HT-29 (cell line): Measurements from ENCODE around the gene DDIT4. TPM values are rescaled to one million over a fixed set of nuclear protein-coding genes. Genes with fewer than 3 reads are reported as not detected.
"Not testable (repeated sequence)": the region's sequence is repeated elsewhere in the genome, so short reads cannot be mapped to it uniquely, and the experiment has no call there.

Source experiments
- DNase-seq: peaks from one replicate; pipeline ENCODE4 v3.0.0-alpha.2; 2015; ENCODE audit warnings: low spot score
- total RNA-seq: library from RNA; depleted of rRNA; stranded (reverse); fragments of >200 nt; shearing (Covaris generic); gene quantifications from 2 replicates; pipeline ENCODE4 v1.2.3, GENCODE V29; 2014

The DDIT4 gene
- total RNA-seq, 1 experiment from 2014 or later, result 107 TPM

GRCh38 chr10:72249176-72249862, 24.4 kb upstream of the DDIT4 start:
- not testable (repeated sequence) for DNase-seq

- peak; percentile 48 for DNase-seq
Measured at GRCh38 chr10:72250666-72251065, 23.1 kb upstream of the DDIT4 start.

GRCh38 chr10:72251635-72252034, 22.1 kb upstream of the DDIT4 start:
- no peak for DNase-seq

DNA sequence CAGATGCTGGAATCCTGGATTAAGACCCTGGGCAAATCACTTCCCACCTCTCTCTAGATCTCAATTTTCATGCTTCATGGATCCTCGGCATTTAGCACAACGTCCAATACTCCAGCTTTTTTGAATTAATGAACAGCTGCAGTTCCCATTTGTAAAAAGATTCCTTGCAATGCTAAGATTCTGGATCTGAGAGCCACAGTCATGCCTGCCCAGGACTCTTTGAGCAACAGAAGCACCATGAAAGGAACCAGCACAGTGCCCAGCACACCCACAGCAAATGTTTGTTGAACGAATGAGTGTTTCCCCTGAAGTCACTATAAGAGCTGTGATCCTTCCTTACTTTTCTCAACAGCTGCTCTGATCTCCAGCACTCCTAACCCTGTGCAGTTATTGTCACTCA, 20.8 kb upstream of the DDIT4 start:
- DNase-seq, result no peak

DNA sequence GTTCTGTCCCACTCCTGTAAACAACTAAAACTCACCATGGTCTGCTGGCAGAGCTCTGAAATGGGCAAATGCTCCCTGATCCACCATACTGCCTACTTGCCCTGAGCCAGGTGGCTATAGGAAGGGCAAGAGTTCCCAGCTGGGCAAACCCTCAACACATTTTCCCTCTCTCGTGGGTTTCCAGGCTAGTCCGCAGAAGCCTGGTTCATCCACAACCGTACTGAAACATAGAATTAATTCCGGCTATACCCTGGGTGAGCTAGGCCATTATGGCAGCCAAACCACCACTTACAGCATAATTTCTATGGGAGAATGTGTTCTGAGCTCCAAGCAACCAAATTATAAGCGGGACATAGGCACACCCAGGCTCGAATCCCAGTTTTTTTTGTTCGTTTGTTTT, 20.1 kb upstream of the DDIT4 start:
- no peak for DNase-seq

DNA sequence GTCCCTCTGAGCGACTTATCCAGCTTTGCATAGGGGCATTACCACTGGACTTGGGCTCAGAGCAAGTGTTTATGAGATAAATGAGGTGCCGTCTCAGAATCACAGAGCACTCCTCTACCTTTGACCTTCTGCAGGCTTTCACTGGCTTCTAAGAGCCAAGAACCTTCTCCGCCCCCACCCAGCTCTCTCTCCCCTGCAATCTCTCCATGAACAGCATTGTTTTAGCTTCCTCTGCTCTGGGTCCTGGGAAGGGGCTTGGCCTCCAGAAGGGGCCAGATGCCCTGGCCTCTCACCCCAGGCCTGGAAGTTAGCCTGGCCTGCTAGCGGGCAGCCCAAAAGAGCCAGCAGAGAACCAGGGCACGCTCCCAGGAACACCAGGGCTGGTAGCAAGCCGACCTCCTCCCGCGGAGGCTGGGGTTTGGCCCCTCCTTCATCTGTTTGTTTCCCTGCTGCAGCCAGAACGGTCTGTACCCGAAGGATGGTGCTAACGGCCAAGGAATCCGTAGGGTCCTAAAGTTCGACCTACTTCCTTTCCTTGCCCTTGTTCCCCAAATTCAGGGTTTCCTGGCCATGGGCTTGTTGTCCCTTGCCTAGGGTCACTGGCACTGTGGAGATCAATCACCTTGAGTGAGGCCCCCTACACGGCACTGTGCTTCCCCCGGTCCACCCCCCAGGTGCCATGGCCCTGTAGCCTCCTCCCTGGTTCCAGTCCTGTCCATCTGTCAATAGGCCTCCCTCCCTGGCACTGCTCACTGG, 18.7 kb upstream of the DDIT4 start:
- DNase-seq, result peak; percentile 66

DNA sequence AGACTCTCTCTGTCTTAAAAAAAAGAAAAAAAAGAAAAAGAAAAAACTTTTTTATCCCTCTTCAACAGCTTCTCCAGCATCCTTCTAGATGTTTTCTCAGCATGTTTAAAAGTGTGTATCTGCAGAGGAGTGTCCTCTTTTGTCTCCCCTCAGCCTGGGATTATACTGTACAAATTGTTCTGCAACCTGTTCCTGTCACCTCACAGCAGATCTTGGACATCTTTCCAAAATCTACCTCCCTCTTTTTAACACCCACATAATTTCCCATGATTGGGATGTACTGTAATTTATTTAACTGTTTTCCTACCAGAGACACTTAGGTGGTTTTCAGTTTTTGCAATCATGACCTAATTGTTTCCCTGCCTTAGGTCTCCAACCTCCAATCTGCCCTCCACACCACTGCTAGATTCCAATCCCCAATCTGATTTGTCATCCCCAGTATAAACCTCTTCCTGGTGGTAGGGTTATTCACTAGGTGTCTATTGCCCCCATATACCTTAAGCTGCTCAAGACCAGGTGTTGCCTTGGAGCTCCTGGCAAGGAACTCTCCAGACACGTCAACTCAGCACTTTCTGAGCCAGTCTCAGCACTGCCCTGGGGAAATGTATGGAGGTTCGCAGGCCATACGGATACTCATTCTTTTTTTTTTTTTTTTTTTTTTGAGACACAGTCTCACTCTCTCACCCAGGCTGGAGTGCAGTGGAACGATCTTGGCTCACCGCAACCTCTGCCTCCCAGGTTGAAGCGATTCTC, 17.6 kb upstream of the DDIT4 start:
- DNase-seq, result no peak

DNA sequence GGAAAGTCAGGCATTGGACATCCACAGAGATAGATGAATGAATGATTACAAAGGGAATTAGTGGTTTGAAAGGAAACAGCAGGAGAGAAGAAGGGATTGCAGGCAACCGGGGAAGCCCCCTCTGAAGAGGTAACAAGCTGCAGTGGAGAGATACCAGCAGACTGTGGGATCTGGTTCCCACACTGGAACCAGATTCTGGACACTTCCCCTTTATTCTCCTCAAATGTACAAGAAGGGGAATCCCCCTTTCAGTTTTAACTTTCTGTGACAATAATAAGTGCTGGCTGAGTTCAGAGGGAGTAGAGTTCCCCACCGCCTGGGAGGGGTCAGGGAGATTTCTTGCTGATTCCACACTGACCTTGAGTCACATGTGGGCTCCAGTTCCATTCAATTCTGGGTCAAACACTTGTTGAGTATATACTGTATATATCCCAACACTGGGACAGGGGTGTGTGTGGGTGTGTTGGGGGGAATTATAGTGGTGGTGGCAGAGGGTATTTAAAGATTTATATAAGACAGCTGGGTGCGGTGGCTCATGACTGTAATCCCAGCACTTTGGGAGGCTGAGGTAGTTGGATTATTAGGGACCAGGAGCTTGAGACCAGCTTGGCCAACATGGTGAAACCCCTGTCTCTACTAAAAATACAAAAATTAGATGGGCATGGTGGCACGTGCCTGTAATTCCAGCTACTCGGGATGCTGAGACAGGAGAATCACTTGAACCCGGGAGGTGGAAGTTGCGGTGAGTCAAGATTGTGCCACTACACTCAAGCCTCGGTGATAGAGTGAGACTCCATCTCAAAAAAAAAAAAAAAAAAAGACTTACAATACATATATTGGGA, 16.5 kb upstream of the DDIT4 start:
- no peak for DNase-seq

DNA sequence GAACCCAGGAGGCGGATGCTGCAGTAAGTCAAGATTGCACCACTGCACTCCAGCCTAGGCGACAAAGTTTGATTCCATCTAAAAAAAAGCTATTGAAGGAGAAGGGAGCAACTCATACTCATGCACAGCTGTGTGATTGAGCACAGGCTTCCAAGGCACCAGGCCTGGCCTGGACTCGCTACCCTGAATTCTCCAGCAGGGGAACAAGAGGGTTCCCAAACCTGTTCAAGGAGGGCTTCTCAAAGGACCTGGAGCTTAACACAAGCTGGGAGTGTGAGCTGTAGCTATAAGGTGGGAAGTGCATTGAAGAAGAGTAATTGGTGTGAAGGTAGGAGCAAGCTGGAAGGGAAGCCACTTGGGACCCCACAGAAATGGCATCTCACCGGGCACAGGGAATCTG, 15.1 kb upstream of the DDIT4 start:
- DNase-seq, result no peak

- no peak for DNase-seq
Measured at GRCh38 chr10:72259491-72260238, 14.1 kb upstream of the DDIT4 start.

- peak; percentile 79 for DNase-seq
Measured at GRCh38 chr10:72260239-72260975, 13.3 kb upstream of the DDIT4 start.

DNA sequence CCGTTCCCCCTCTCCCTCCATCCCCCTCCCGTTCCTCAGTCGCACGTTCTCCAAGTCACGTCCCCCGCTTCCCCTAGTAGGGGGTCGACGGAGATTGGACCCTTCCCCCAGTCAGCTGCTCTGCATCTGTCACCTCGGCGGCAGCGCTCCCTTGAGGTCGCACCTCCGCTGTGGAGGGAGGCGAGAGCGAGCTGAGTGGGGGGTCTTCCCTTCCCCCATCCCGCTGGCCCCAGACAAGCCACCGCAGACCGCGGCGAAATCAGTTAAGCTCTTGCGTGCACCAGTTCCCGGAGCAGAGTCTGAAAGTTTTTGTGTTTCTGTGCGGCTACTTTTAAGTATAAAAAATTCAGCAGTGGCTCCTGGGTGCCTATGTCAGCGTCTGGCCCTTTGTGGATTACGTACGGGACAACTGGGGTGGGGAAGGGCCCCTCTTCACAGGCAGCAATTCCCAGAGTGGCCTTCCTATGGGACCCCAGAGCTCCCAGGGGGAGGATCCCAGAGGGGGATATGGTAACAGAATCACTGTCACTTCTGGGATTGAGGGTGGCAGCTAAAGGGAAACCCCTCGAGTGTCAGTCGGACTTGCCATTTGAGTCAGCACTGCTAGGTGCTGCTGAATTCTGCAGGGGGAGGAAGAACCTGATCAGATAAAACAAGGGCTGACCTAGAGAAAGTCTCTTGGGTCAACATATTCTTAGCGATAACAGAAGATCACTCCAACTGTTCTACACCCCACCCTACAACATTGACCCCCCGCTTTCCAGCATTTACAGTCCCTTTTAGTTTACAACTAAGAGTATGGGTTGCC, 12.5 kb upstream of the DDIT4 start:
- DNase-seq, result peak; percentile 60

DNA sequence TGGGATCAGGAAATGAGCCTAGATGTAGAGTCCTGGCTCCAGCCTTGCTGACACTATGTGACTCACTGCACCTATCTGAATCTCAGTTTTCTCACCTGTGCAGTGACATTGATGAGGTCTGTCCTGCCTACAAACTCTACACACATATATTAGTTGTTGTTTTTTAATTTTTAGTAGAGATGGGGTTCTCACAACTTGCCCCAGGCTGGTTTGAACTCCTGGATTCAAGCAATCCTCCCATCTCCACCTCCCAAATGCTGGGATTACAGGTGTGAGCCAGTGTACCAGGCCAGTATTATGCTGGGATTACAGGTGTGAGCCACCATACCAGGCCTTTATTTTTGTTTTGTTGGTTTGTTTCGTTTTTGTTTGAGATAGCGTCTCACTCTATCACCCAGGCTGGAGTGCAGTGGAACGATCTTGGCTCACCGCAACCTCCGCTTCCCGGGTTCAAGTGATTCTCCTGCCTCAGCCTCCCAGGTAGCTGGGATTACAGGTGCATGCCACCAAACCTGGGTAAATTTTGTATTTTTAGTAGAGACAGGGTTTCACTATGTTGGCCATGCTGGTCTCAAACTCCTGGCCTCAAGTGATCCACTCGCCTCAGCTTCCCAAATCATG, 11.8 kb upstream of the DDIT4 start:
- no peak for DNase-seq

GRCh38 chr10:72263613-72264241, 10.0 kb upstream of the DDIT4 start:
- peak; percentile 94 for DNase-seq

DNA sequence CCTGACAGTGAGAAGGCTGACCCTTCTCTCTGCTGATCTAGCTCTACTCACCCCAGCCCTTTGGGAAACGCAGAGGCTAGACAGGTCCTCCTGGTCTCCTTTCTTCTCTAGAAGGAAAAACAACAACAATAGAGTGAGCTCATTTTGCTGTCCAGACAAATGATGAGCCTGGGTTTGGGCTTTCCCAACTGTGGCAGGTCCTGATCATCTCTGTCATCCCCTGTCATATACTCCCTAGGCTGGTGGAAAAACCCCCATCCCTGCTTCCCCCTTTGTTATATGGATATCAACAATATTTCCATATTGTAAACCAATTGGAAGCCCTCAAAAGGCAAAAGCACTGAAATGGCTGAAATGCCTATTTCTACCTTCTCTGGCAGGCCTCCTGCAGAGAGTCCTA, 9.2 kb upstream of the DDIT4 start:
- no peak for DNase-seq

- DNase-seq, result no peak
Measured at GRCh38 chr10:72265508-72265907, 8.2 kb upstream of the DDIT4 start.

GRCh38 chr10:72265990-72266865, 7.5 kb upstream of the DDIT4 start:
- DNase-seq, result no peak
